HTR-8/SVneo (cell line): ENCODE data around the gene HMGCS2.
"Not testable (repeated sequence)": the region's sequence is repeated elsewhere in the genome, so short reads cannot be mapped to it uniquely, and the experiment has no call there.

Source experiments
- DNase-seq: peaks from one replicate; pipeline ENCODE4 v3.0.0; 2011; ENCODE audit warnings: low spot score, mixed read lengths; ENCODE audit not compliant: insufficient read length
- FAIRE-seq: peaks from 2 replicates; lab custom pipeline; 2011; peaks lifted over from hg19 to GRCh38; lab: Jason Lieb, UNC

Gene HMGCS2

DNA sequence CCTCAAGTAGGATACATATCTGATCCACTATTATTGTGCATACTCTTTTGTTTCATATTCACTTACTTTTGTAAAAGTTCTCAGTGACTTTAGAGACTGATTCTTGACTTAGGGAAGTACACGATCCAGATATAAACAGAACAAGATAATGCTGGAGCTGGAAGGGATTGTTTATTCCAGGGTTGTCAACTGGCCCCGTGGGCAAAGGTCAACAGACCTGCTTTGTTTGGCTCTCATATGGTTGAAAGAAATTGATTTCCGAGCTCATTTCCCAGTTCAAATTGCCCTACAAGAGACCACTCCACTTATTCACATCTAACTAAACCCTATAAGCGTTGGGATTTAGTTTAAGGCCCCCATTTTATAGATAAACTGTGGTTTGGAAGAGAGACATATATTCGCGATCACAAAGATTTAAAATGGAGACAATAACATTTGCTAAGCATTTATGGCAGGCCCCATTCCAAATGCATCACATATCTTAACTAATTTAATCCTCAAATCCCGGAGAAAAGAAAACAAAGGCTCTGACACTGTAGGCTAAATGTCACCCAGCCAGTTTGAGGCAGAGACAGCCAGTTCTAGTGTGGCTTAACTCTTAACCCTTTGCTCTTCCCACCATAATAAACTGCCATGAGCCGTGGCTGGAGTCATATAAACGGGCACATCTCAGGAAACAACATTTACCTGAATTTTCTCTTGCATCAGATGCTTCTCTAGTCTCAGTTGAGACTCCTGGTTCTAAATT, 21.9 kb upstream of the HMGCS2 start:
- no peak for FAIRE-seq
- DNase-seq, result no peak

DNA sequence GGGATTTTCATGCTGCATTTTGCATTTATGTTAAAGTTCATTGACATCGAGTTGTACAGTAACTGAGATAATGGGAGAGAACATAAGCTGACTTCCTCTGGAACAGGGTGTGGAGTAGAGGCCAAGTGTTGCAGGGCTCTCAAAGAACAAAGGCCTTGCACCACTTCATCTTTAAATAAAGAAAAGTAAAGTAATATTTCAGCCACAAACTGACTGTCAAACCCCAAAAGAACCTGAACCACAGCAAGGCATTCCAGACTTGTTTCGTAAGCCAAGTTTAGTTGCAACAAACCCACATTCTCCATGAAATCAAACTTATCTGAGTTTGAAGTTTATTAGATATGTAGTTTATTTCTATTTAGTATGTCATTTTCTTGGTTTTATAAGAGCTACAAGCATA, 19.1 kb upstream of the HMGCS2 start:
- FAIRE-seq (no peak), DNase-seq (no peak)

- not testable (repeated sequence) for DNase-seq, FAIRE-seq
These were observed 17.9 kb upstream of the HMGCS2 start for GRCh38 chr1:119786473-119787050.

DNA sequence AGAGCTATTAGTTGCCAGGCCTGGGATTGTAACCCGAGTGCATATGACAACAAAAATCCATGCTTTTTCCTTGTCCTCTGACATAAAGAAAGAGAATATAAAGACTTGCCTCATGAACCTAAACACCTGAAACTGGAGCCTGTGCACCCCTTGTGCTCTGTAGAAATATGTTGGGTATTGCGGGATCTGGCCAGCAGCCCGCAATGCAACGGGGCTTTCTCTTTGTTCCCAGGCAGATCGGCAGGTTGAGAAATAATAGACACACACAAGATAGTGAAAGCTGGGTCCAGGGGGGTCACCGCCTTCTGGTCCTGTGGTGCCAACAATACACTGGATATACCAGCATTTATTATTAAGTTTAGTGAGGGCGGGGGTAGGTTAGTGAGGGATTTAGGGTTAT, 17.3 kb upstream of the HMGCS2 start:
- FAIRE-seq, DNase-seq: not testable (repeated sequence)

GRCh38 chr1:119784191-119784781, 15.6 kb upstream of the HMGCS2 start:
- FAIRE-seq, result no peak
- DNase-seq, result no peak

- no peak for FAIRE-seq
- DNase-seq, result no peak
These were observed 14.9 kb upstream of the HMGCS2 start for GRCh38 chr1:119783354-119784185.

DNA sequence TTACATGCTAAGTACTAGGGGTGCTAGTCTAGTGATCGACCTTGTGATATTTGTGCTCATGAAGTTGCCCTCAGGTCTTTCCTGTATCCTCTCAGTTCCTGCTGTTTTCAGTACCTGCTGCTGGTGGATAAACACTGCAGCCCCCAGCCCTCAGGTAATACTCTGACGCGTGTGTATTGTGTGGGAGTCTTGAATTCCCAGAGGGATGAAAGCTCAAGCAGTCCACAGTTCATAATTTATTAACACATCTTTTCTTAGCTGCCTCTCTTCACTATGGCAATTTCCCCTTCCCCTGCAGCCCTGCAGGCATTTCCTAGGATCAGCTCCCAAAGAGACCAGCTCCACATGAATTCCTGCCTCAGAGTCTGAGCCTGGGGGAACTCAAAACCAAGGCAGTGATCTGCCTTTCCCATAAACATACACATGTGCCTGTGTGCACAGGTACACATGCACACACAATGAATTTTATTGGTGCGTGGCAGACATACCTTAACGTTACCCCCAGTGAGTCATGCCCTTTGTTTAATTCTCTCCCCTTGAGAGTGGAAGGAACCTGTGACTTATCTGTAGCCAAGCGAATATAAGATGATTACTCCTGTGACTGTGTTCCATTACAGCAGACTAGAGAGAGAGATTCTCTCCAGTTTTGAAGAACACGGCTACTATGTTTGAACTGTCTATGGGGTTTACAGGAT, 14.1 kb upstream of the HMGCS2 start:
- DNase-seq, result no peak

DNA sequence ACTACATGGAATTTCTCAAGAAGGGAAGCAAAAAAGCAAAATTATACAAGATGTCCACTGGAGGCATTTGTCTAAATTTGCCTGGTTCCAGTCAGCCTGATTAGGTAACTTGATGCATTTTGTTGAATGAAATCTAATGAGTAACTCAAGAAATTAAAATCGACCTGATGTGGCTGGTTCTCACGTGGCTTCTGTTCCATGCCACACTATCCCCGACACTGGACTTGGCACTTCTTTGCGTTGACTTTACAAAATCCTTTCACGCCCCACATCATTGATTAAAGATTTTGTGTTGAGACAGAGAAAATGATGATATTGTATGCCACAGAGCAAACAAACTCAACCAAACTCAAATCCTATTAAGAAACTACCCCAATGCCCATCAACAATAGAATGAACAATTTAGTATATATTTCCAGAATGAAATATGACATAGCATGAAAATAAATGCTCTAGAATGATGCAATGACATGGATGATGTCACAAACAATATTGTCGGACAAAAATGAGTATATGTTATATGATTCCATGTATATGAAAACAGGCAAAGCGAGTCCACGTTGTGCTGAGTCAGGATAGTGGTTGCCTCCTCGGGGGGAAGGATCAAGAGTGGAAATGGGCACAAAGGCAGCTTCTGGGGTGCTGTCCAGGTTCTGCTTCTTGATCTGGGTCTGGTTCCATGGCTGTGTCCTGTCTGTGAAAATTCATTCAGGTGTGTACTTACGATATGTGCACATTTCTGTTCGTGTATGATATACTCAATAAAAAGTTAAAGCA, 12.9 kb upstream of the HMGCS2 start:
- FAIRE-seq (no peak), DNase-seq (no peak)

More for the DNA sequence above, 14.1 kb upstream of the HMGCS2 start:
- FAIRE-seq, result no peak

GRCh38 chr1:119779869-119780356, 11.2 kb upstream of the HMGCS2 start:
- no peak for FAIRE-seq
- DNase-seq, result no peak

- FAIRE-seq, result no peak
- DNase-seq, result no peak
These were observed 10.3 kb upstream of the HMGCS2 start for GRCh38 chr1:119778886-119779560.

DNA sequence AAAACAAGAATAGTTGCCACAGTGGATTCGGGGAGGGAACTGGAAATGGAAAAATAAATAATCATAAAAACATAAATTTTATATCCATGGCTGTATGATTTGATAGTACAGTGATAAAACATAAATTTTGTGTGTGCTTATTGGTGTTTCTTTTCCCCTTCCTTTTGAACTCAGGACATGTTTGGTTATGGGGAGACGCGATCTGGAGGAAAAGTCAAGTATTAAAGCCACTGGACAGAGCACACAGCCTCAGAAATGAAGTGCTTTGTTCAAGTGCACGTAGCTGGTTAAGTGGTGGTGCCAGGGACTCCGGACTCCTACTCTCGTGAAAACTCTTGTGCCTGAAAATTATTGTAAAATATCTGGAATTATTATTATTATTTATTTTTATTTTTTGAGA, 9.7 kb upstream of the HMGCS2 start:
- FAIRE-seq, result no peak

DNA sequence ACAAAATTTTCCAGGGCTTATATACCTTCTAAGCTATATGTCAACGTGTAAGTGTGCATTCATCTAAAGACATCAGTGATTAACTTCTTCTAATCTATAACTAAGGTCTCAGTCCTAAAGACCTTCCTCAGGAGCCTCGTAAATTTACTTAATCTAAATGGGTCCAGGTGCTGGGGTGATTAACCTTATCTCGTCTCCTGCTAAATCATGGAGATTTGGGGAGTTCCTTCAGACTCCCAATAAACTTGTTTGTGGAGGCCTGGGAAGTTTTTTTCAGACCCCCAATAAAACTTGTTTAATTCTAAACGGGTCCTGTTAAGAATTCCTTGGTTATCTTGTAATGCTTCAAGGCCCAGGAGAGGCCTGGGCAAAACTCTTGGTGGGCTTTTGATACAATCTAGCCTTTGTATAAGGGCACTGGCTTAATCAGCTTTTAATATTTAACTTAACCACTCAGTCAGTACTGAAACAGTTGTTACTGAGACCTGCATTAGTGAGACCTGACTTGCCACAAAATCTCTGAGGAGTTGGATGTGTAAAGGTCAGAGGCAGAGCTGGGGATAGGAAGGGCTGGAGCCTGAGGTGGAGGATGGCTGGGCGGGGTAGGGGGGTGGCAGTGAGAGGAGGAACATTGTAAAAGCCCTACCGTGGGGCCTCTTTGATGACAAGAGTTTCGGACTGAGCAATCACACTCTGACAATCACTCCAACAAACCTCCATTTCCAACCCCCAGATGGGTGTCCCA, 6.2 kb upstream of the HMGCS2 start:
- DNase-seq, result no peak
- no peak for FAIRE-seq

More for the DNA sequence above, 9.7 kb upstream of the HMGCS2 start:
- no peak for DNase-seq

DNA sequence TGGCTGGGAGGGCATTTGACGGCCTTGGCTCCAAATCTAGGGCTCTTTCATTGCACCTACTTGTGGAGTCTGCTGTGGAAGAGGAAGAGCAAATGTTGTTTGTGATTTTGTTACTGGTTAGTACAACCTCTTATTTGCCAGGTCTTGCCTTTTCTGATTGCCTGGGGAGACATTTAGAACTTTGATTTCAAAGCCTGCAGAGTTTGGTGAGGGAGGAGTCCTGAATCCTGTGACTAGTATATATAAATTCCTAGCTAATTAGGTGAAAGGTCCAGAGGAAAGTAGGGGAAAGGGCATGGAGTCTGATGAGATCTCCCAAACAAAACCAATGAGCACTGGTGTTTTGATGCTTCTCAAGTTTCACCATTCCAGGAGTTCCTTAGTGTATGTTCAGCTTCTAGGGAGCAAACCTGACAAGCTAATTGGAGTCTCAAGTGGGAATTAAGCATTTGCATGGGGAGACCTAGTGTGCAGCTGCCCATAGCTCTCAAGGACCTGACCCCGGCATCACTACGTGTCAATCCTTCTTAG, 5.1 kb upstream of the HMGCS2 start:
- FAIRE-seq, result no peak
- DNase-seq, result no peak

- no peak for FAIRE-seq
- DNase-seq, result no peak
These were observed 3.6 kb upstream of the HMGCS2 start for GRCh38 chr1:119772298-119772697.

DNA sequence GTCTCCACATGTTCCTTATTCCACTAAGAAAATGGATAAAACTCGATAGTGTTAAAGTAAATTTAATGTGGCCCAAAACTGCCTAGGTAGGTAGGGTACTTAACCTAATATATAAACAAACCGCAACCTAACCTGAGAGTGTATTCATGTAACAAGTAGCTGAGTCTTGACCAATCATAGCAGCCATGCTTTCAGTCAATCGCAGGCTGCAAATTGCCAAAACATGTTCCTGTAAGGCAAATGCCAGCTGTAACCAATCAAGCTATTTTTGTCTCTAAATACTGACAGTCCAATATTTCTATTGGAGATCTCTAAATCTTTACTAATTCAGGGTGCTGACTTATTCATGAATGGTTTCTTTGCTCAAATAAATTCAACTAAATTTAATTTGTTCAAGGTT, 3.1 kb upstream of the HMGCS2 start:
- FAIRE-seq, result no peak
- DNase-seq, result no peak

DNA sequence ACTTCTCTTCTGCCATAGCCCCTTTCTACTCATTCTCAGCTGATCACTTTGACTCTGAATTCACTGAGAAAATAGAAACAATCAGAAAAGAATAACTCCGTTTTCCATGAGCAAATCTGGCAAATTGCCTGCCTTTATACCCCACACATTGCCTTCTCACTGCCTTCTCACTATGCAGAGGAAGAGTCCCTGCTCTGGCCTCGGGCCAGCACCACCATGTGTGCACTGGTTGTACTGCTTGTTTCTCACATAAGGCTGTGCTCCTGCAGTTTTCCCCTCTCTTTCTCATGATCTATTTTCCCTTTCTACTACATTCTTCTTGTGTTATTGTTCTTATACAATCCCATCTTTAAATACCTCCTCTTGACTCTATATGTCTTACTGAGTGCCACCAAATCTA, 2.3 kb upstream of the HMGCS2 start:
- FAIRE-seq, result no peak
- DNase-seq, result no peak

DNA sequence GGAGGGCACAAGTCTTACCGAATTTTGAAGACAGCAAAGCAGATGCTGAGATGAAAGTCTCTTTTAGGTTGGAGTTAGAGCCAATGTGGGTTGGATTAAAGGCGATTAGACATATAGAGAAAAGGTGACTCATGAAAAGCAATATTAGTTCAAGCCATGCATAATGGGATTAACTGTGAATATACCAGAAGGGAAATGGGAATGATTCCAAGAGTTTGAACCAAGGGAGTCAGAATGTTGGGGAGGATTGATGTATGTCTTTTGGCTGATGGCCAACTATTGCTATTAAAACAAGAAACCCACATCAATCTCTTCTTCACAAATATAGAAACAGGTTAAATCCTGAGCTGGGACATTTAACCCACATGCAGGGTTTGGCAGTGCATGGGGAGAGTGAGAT, 1.2 kb downstream of the HMGCS2 start:
- FAIRE-seq, result no peak
- DNase-seq, result no peak

DNA sequence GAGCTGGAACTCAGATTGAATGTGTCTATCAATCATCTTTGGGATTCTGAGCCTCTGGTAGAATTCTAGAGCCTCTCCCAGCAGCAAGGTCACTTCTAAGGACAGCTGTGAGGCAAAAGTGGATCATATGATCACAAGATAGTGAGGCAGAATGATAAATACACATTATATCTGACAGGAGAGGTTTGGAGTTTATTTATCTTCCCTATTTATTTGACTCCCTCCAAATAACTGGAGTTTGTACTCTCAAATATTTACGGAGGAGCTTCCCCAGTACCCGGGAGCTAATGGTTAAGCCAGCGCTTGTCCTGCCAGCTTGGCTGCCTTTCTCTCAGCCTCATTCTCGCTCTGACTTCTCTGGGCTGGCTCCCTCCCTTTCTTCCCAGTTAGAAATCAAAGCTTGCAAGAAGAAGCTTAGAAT, 2.3 kb downstream of the HMGCS2 start:
- DNase-seq, result no peak

More for the DNA sequence above, 2.3 kb downstream of the HMGCS2 start:
- no peak for FAIRE-seq
